ENCODE results near the gene TVP23C.

Gene TVP23C

GRCh38 chr17:15514469-15514868, 48.8 kb downstream of the TVP23C start:
- no peak for TF ChIP-seq CTCF (IDR thresholded peaks at IDR 0.05; ENCODE audit: insufficient read depth, low read length, missing control alignments)
- ChIA-PET CTCF (interaction anchor here (1.7 to 2.8 kb wide), 3 partner anchors 11 to 257 kb away, joined by 7 to 38 read pairs (median 38); no protein-coding TSS in a partner anchor), POLR2A (interaction anchor here (1.1 kb wide), 1 partner anchor 18 kb away, joined by 3 read pairs; no protein-coding TSS in a partner anchor)
- no peak overlapping the region for H3K4me3 ChIP-seq (ENCODE audit: low read depth, low read length)
- no peak for DNase-seq (ENCODE audit: low read depth, low spot score)

- ChIA-PET CTCF (interaction anchor here (0.9 to 2.8 kb wide), 5 partner anchors 11 to 265 kb away, joined by 3 to 38 read pairs (median 7); no protein-coding TSS in a partner anchor), POLR2A (interaction anchor here (0.8 to 1.1 kb wide), 2 partner anchors 11 to 17 kb away, joined by 3 read pairs; no protein-coding TSS in a partner anchor)
- TF ChIP-seq CTCF (IDR thresholded peaks at IDR 0.05; ENCODE audit: insufficient read depth, low read length, missing control alignments): no peak
- no peak overlapping the region for H3K4me3 ChIP-seq (ENCODE audit: low read depth, low read length)
- DNase-seq (ENCODE audit: low read depth, low spot score): no peak
Measured at GRCh38 chr17:15513856-15514459, 49.3 kb downstream of the TVP23C start.

GRCh38 chr17:15513058-15513791, 50.1 kb downstream of the TVP23C start:
- TF ChIP-seq CTCF (IDR thresholded peaks at IDR 0.05; ENCODE audit: insufficient read depth, low read length, missing control alignments): no peak
- DNase-seq (ENCODE audit: low read depth, low spot score): no peak
- CTCF ChIA-PET: interaction anchor here (0.8 to 2.8 kb wide), 6 partner anchors 10 to 265 kb away, joined by 3 to 38 read pairs (median 6); no protein-coding TSS in a partner anchor
- POLR2A ChIA-PET: interaction anchor here (0.6 to 1.1 kb wide), 3 partner anchors 10 to 1009 kb away, joined by 3 to 4 read pairs (median 3); no protein-coding TSS in a partner anchor
- no peak overlapping the region; the same call in 1 of the 2 replicates for H3K4me3 ChIP-seq (ENCODE audit: low read depth, low read length)

GRCh38 chr17:15512071-15512709, 51.1 kb downstream of the TVP23C start:
- CTCF ChIA-PET: interaction anchor here (1.1 to 2.6 kb wide), 4 partner anchors 9 to 255 kb away, joined by 5 to 38 read pairs (median 10); no protein-coding TSS in a partner anchor
- TF ChIP-seq CTCF (IDR thresholded peaks at IDR 0.05; ENCODE audit: insufficient read depth, low read length, missing control alignments): no peak
- no peak for DNase-seq (ENCODE audit: low read depth, low spot score)
- H3K4me3 ChIP-seq (ENCODE audit: low read depth, low read length): no peak overlapping the region
- POLR2A ChIA-PET: no interaction called here

- no peak for DNase-seq (ENCODE audit: low read depth, low spot score)
- POLR2A ChIA-PET: no interaction called here
- H3K4me3 ChIP-seq (ENCODE audit: low read depth, low read length): no peak overlapping the region
- CTCF ChIA-PET: interaction anchor here (0.7 to 1.8 kb wide), 5 partner anchors 9 to 263 kb away, joined by 3 to 12 read pairs (median 5); no protein-coding TSS in a partner anchor
- TF ChIP-seq CTCF (IDR thresholded peaks at IDR 0.05; ENCODE audit: insufficient read depth, low read length, missing control alignments): no peak
Measured at GRCh38 chr17:15511142-15511541, 52.1 kb downstream of the TVP23C start.

Measured in AG04449 (cell line).